NCI-H2081 (cell line): Measurements from ENCODE around the gene ABCA10.

Experiments used
- DNase-seq, 2 experiments: peaks; one replicate each; lab custom pipeline; 2025; lab: John Stamatoyannopoulos, UW

Gene ABCA10

GRCh38 chr17:69164206-69164605 lies 64.4 kb downstream of the ABCA10 start:
- no peak for DNase-seq

DNA sequence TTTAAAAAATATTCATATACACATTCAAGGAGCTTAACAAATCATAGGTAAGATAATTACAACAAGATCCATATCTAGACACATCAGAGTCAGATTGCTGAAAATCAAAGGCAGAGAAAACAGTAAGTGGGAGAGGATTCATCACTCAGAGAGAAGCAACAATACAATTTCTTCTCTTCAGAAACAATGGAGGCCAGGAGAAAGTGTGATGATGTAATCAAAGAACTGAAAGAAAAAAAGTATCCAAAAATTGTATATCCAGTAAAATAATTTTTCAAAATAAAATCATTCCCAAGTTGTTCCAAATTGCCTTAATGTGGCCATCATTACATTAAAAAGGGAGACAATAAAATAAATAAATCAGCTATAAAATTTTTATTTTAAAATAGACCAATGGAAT lies 69.2 kb downstream of the ABCA10 start:
- DNase-seq = no peak

GRCh38 chr17:69154267-69154666 lies 74.4 kb downstream of the ABCA10 start:
- DNase-seq = no peak

GRCh38 chr17:69150333-69150732 lies 78.3 kb downstream of the ABCA10 start:
- no peak for DNase-seq

DNA sequence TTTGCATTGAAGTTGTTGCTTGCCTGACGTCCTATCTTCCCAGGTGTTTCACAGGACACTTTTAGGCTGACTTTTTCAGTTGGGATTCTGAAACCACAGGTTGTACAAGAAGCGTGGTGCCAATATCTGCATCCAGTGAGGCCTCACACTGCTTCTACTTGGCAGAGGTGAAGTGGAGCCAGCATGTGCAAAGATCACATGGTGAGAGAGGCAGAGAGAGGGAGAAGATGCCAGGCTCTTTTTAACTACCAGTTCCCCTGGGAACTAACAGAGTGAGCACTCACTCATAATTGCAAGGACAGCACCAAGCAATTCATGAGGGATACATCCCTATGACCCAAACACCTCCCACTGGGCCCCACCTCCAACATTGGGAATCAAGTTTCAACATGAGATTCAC lies 81.2 kb downstream of the ABCA10 start:
- no peak for DNase-seq

GRCh38 chr17:69144331-69145255 lies 84.0 kb downstream of the ABCA10 start:
- no peak for DNase-seq

GRCh38 chr17:69143683-69144231 lies 84.9 kb downstream of the ABCA10 start:
- DNase-seq = no peak

DNA sequence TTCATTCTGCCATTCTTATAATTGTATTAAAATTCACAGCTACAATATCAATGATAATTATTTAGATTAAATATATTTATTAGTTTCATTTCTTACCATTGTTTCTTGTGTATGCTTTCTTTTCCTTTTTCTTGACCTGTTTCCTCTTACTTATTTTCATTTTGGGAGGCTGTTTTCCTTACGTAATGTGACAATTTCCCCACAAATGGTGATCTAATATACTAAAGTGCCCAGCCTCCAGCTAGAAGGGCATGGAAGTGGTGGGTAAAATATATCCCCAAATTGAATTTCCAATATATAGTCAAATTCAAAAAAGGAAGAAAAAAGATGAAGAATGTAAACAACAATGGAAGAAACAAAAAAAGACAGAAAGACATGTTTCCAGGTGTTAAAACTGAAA lies 85.5 kb downstream of the ABCA10 start:
- DNase-seq = no peak

DNA sequence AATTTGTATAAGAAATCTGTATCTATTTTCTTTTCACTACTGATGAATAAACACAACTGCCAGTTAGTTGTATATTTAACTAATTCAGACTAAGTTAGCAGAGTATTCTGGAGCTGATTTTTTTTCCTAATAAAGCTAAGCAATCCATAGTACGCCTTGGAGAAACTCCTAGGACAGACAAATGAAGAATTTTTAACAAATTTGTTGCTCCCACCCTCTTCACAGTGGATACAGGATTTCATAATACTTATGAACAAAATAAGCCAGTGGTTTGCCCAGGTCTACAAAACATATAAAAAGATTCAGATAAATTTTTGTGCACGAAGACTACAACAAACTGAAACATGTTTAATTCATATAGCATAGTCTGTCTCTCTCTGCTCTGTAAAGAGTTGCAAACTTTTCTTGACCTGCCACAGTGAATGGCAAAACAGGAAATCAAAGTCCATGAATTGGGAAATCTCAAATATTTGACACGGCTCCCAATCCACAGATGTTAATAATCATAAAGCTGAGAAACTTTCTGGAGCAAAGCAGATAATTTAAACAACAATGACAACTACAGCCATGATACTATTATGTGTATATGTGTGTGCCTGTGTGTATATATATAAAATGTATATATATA lies 86.3 kb downstream of the ABCA10 start:
- DNase-seq = no peak

DNA sequence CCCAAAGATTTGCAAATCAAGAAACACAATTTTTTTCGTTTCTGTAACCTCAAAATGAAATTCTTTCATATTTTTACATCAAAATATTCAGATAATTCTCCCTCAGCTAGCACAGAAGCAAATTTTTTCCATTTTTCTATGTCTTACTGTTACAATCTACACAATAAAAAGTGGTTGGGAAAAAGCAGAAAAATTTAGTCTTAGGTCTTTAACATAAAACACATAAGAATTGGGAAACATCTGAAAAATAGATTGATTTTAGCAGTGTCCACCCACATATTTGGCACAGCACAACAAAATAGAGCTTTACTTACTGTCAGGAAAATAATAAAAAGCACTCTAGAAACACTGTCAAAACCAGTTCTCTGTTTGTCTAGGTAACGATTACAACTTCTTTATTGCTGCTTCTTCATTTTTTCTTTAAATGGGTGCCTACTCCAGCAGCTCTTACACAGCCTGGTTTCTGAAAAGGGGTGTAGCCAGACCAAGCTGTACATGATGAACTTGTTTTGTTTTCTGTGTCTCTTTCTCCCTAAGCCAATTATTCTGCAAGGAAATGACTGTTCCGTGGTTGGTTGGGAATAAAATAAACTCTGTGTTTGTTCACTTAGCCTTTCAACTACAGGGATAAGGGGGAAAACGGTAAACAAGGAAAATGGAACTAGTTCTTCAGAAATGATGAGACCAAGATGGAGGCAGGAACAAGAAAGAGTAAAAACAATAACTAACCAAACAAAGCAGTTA lies 87.0 kb downstream of the ABCA10 start, which contains the start of gene ABCA6:
ABCA6 (minus strand) TSS at position 465 of the 744 bp plus-strand sequence. CDS start 1,192 bp downstream, outside the sequence.
- DNase-seq = no peak

- no peak for DNase-seq
Measured at GRCh38 chr17:69134112-69134511, 94.5 kb downstream of the ABCA10 start.

DNA sequence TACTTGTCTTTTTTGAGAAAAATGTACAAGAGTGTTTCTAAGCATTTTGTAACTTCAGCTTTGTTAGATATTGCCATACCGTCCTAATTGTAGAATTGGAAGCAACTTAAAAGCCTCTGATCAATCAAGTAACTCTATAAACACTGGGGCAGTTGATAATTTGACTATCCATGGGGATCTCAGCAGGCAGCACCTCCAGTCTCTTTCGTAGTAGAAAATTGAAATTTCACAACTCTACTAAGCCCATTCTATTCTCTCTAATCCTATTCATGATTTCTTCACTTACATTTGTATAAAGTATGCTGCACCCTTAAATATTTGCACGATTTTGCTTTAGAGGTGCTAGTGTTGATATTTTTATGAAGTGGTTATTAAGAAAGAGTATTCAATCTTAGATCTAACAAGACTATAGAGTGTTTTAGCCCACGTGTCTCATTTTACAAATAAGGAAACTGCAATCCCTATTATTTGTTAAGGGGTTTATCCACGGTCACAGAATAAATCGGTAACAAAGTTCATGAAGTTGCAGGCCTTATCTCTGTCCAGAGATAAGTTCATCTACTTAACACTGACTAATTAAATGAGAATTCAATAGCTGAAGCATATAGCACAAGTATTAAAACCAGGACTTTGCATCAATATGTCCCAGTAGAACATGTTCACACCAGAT lies 97.9 kb downstream of the ABCA10 start:
- no peak for DNase-seq

DNA sequence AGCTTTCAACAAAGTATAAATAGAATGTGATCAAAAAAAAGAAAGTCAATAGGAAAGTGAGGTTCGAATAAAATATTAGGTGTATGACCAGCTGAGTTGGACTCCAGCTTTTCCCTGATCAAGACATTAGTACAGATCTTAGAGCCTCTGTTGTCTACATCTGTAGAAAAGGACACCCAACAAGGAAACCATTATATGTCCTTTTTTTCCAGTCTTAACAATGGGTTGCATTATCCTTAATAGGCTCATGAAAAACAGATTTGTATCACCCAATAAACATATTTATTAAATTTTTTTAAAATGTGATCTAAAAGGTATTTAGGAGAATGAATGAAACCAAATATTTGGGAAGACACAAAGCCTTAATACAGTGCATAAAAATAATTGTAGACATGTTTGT lies 105.0 kb downstream of the ABCA10 start:
- DNase-seq = no peak

DNA sequence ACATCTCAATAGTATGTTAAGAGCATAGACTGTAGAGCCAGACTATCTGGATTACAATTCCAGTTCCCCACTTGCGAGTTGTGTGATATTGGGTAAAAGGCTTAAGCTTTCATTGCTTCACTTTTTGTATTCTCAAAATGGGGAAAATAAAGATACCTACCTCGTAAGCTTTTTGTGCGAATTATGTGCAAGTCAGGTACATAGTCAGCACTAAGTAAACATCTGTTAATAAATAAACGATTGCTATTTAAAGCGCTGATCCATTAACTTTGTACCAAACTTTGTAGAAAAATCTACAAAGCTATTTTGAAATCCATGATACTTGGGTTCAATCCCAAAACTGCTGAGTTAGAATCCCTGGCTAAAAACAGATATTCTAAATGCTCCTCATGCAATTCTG lies 106.6 kb downstream of the ABCA10 start:
- no peak for DNase-seq

DNA sequence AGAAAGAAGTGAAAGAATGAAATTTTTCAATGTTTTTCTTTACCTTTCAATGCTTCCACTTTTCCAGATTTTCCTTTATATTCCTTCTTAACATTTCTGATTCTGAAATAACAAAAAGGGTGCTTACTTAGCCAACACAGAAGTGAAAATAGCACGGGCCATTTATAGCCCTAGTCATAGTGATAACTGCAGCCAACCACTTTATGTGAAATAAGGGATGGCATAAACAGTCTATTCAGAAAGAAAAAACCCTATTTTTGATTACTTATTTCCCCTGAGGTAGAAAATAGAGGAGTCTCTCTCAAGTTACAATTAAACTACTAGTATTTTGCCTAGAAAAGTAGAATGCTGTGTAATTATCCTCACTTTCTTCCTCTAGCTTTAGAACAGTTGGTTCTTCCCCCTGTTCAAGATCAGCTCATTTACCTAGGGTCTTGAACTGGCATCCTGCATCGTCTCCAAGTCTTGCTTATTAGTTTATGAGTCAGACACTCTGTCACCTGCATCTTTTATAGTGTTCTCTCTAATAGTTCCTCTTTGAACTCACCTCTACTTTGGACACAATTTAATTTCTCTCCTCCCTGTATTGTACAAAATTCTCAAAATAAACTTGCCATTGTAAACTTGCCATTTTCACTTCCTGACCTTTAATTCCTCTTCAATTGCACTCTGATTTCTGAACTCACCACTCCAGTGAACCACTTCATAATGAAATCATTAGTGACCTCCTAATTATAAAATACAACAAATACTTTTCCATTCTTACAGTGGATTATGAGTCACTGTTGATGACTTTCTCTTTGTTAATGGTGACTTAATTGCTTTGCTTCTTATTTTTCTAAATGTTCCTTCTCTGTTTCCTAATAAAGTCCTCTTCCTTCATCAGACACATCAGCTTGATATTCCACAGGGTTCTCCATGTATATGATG lies 110.5 kb downstream of the ABCA10 start:
- DNase-seq = no peak

DNA sequence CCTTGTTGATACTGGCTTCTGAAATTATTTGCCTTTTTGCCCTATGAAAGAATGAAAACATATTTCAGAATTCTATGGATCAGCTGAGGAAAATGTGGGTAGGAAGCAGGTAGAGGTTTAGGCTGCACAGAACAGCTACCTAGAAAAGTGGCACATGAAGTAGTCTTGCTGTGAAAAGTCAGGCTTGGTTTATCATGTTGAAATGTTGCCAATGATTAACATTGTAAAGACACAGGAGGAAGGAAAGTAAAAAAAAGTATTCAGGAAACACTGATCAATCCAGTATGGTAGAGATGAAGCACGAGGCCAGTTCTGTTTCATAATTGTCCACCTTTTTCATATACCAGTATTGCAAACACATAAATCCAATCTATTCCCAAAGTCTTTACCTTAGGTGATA lies 116.8 kb downstream of the ABCA10 start:
- no peak for DNase-seq

- DNase-seq = no peak
Measured at GRCh38 chr17:69105907-69106730, 122.5 kb downstream of the ABCA10 start.

GRCh38 chr17:69103557-69104233 lies 124.9 kb downstream of the ABCA10 start:
- no peak for DNase-seq

DNA sequence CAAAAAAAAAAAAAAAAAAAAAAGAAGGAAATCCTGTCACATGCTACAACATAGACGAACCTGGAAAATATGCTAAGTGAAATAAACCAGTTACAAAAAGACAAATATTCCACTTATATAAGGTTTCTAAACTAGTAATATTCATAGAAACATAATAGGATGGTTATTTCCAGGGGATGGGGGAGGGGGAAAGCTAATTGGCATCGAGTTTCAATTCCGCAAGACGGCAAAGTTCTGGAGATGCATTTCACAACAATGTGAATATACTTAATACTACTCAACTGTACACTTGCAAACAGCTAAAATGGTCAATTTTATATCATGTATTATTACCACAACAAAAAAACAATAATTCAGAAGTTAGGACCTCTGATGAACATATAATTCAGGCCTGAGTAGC lies 130.0 kb downstream of the ABCA10 start:
- no peak for DNase-seq
